Ovary (tissue), 9 donors: ENCODE data around the gene CCDC78. TPM values are rescaled to one million over a fixed set of nuclear protein-coding genes. Genes with fewer than 3 reads are reported as not detected.

Experiments used
- DNase-seq, 5 donors: peaks; one replicate each; pipeline ENCODE4 v3.0.0-alpha.2; 2019 to 2020
- H3K27ac ChIP-seq, 2 donors: fragments of 200-600 bp; one replicate each; pipeline versions ENCODE4 v1.5.1 to v1.8.0; 2019 to 2022
- H3K27me3 ChIP-seq: fragments of 200-600 bp; one replicate; pipeline ENCODE4 v1.8.0; 2022
- H3K36me3 ChIP-seq: fragments of 200-600 bp; sonication (generic); one replicate; pipeline ENCODE4 v1.5.1; 2019
- H3K4me1 ChIP-seq: one replicate; pipeline ENCODE4 v1.8.1; 2013; ENCODE audit warnings: mild to moderate bottlenecking, moderate library complexity; ENCODE audit not compliant: insufficient read depth
- H3K4me3 ChIP-seq: fragments of 200-600 bp; sonication (generic); one replicate; pipeline ENCODE4 v1.5.1; 2017
- H3K9me3 ChIP-seq, 2 donors: fragments of 200-600 bp in 1 of 2; sonication (generic) in 1 of 2; one replicate each; pipeline versions ENCODE4 v1.5.1 to v1.8.1; 2013 to 2019; ENCODE audit warnings: mild to moderate bottlenecking in 1 of 2, moderate library complexity in 1 of 2
- CTCF ChIP-seq, 3 donors: fragments of 450-650 bp in 2 of 3; fragments of 200-600 bp in 1 of 3; IDR thresholded peaks; one replicate each; pipeline versions ENCODE4 v1.5.1 to v1.8.0; 2016 to 2022; ENCODE audit warnings: antibody characterized with exemption in 3 of 3, mild to moderate bottlenecking in 1 of 3
- EP300 ChIP-seq: sonication (generic); formaldehyde crosslinking; IDR thresholded peaks from one replicate; pipeline ENCODE4 v1.6.1; 2017; ENCODE audit warnings: antibody characterized with exemption
- POLR2A ChIP-seq: fragments of 450-650 bp; IDR thresholded peaks from one replicate; pipeline ENCODE4 v1.6.1; 2017; ENCODE audit warnings: antibody characterized with exemption, mild to moderate bottlenecking, moderate library complexity
- whole genome bisulfite sequencing, 3 donors: extraction: QIAGEN DNeasy Blood & Tissue Kit in 1 of 3; methylation state at CpG; one replicate each; pipeline versions ENCODE4 v1.1.5 to v1.1.7; 2013 to 2017; 5-methylcytosine and 5-hydroxymethylcytosine counted together
- intact Hi-C, 4 donors: fragments of 100-400 bp; cut with DNase I; formaldehyde crosslinking; loops; one replicate each; pipeline versions ENCODE4 v1.11.0 to v1.15.1; 2022 to 2023
- polyA plus RNA-seq, 2 donors: library from polyadenylated mRNA; stranded (reverse); fragments of 200-250 nt in 1 of 2; fragments of 350-450 nt in 1 of 2; fragmentation: Illumina TruSeq in 1 of 2; extraction: RNeasy Lipid Tissue Mini Kit (QIAGEN cat#74804) in 1 of 2; gene quantifications; one replicate each; pipeline ENCODE4 v1.2.3, GENCODE V29; 2013 to 2014
- total RNA-seq, 7 donors: library from RNA; depleted of rRNA in 2 of 7; stranded (reverse); fragments of >200 nt in 2 of 7; fragmentation: NEBNext Ultra II Directional in 3 of 7; extraction: Animal tissue kit (Norgen Biotek cat#: 25700) in 3 of 7; gene quantifications; one replicate each; pipeline versions ENCODE4 v1.1.0 to v1.2.4, GENCODE V29; 2016 to 2023
- donor health status: DM: no; HTN: no; CAD: no; lungs with moderate emphysema.
- donor health status: DM: no; HTN: no; CAD: no.
- donor health status: Bipolar disorder and iron deficiency.
- donor health status: DM: yes; HTN: yes; CAD: no.
- donor health status: DM: no; HTN: no; CAD: no.
- donor health status: DM: yes; HTN: yes; CAD: no.

The CCDC78 gene
- total and polyA plus RNA-seq, 9 donors = 0.40 to 44.3 (median 4.6) TPM; not detected in 2

- no peak for DNase-seq
- H3K4me1 ChIP-seq = no peaks in the 10 kb centered on the region
- TF ChIP-seq EP300 = no peak
- no peak for TF ChIP-seq CTCF (IDR thresholded peaks at IDR 0.05)
- TF ChIP-seq POLR2A = no peak
- no peaks in the 10 kb centered on the region for H3K36me3 ChIP-seq
- H3K4me3 ChIP-seq = no peak overlapping the region
- H3K9me3 ChIP-seq = no peaks in the 10 kb centered on the region
- 68 to 82% (median 74%) methylated on average over 15 to 17 of the region's 17 CpGs for WGBS, 3 donors
- intact Hi-C loops = no loop called here
- H3K27ac ChIP-seq = no peak overlapping the region
- no peaks in the 10 kb centered on the region for H3K27me3 ChIP-seq
These were observed 36.5 kb upstream of the CCDC78 start for GRCh38 chr16:762595-763268.

DNA sequence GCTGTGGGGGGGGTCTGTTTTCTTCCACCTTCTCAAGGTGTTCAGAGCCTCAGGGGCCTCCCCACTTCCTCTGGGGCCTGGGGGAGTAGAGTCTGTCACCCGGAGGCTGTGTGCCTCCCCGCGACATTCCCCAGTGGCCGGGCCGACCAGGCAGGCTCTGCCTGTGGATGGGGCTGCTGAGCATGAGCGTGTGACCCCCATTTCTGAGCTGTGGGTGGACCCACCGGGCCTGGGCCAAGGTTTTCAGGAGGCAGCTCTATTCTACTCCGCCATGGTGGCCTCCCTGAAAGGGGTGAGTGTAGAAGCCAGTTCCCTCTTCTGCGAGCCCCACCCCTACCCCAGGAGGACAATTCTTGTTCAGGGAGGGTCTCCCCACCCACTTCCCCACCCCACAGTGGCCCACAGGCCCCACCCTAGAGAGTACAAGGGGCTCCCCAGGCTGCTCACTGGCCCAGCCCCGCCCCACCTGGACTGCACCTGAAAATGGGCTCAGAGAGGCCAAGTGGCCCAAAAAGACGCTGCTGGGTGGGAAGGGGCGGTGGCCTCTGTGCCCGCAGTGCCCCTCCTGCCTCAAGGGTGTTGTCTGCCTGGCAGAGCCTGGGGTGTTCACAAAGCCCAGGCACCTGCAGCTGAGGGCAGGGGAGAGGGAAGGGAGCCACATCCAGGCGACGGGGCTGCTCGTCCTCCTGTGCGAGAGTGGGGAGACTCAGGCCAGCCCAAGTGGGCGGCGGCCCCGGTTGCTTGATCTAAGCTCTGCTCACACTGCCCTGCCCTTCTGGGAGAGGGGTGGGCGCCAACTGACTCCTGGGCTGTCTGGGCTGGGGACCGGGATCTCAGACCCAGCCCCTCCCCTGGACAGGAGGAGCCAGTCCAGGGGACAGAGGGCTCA, 35.6 kb upstream of the CCDC78 start:
- intact Hi-C loops = no loop called here
- no peaks in the 10 kb centered on the region for H3K36me3 ChIP-seq
- H3K4me1 ChIP-seq = no peaks in the 10 kb centered on the region
- 56 to 62% (median 61%) methylated on average over 17 to 22 of the region's 22 CpGs for WGBS, 3 donors
- no peak for DNase-seq
- TF ChIP-seq POLR2A = no peak
- TF ChIP-seq CTCF (IDR thresholded peaks at IDR 0.05) = no peak
- TF ChIP-seq EP300 = no peak
- H3K27me3 ChIP-seq = no peaks in the 10 kb centered on the region
- H3K4me3 ChIP-seq = no peak overlapping the region
- no peaks in the 10 kb centered on the region for H3K9me3 ChIP-seq
- H3K27ac ChIP-seq = no peak overlapping the region

GRCh38 chr16:760545-761343, 34.5 kb upstream of the CCDC78 start, which contains the start of gene MSLN:
Gene MSLN (plus strand): TSS chr16:760734. CDS start chr16:762681, 1,947 bp downstream.
- H3K4me1 ChIP-seq = no peaks in the 10 kb centered on the region
- no peaks in the 10 kb centered on the region for H3K36me3 ChIP-seq
- H3K27ac ChIP-seq = no peak within 1 kb of the TSS
- H3K4me3 ChIP-seq = no peak within 1 kb of the TSS
- no peaks in the 10 kb centered on the region for H3K27me3 ChIP-seq
- intact Hi-C loops = no loop called here
- peaks cover 0 to 4% of the 10 kb centered on the region in 2 donors for H3K9me3 ChIP-seq
- DNase-seq = no peak
- WGBS, 3 donors = 39 to 53% (median 49%) methylated on average over 35 to 37 of the region's 37 CpGs
- TF ChIP-seq EP300 (no peak), POLR2A (no peak), CTCF (IDR thresholded peaks at IDR 0.05) (no peak)

GRCh38 chr16:760065-760464, 33.8 kb upstream of the CCDC78 start:
- Histone ChIP-seq H3K9me3 (peaks cover 0 to 4% of the 10 kb centered on the region in 2 donors), H3K36me3 (no peaks in the 10 kb centered on the region), H3K27me3 (no peaks in the 10 kb centered on the region), H3K4me3 (no peak overlapping the region), H3K27ac (no peak overlapping the region), H3K4me1 (no peaks in the 10 kb centered on the region)
- TF ChIP-seq EP300 = no peak
- intact Hi-C loops = no loop called here
- no peak for DNase-seq
- WGBS, 3 donors = 35 to 46% (median 35%) methylated on average over 10 to 15 of the region's 15 CpGs
